Neutrophil (primary cell): Measurements from ENCODE around the gene CCR9.

Source experiments
- H3K27ac ChIP-seq: fragments of 200-600 bp; sonication (generic); 2 replicates; pipeline ENCODE4 v1.5.1; 2016; ENCODE audit warnings: mild to moderate bottlenecking, moderate library complexity
- H3K27me3 ChIP-seq: fragments of 200-600 bp; sonication (generic); 2 replicates; pipeline ENCODE4 v1.6.0; 2016; ENCODE audit warnings: mild to moderate bottlenecking
- H3K36me3 ChIP-seq: fragments of 200-600 bp; sonication (generic); 2 replicates; pipeline ENCODE4 v1.5.1; 2017
- H3K4me1 ChIP-seq, 2 experiments: fragments of 200-600 bp in 1 of 2; sonication (generic) in 1 of 2; 1 replicate in 1 of 2; 2 replicates in 1 of 2; pipeline versions ENCODE4 v1.5.1 to v1.6.1; 2013 to 2016; ENCODE audit warnings: low read depth in 1 of 2, low read length in 1 of 2, mild to moderate bottlenecking in 1 of 2, moderate library complexity in 1 of 2; ENCODE audit not compliant: control insufficient read depth in 1 of 2, insufficient read depth in 1 of 2
- H3K4me3 ChIP-seq, 2 experiments: fragments of 200-600 bp in 1 of 2; sonication (generic) in 1 of 2; 1 replicate in 1 of 2; 2 replicates in 1 of 2; pipeline ENCODE4 v1.5.1; 2013 to 2016; ENCODE audit warnings: low read depth in 1 of 2, low read length in 1 of 2, mild to moderate bottlenecking in 1 of 2, moderate library complexity in 1 of 2
- H3K9me3 ChIP-seq: fragments of 200-600 bp; sonication (generic); 2 replicates; pipeline ENCODE4 v1.5.1; 2016
- CTCF ChIP-seq: fragments of 200-600 bp; sonication (generic); IDR thresholded peaks from 2 replicates; pipeline ENCODE4 v1.5.1; 2016; ENCODE audit warnings: antibody characterized with exemption

CCR9 gene

GRCh38 chr3:45927881-45928280 lies 41.5 kb downstream of the CCR9 start:
- no peak overlapping the region for H3K4me3 ChIP-seq
- peaks cover 23% of the 10 kb centered on the region for H3K36me3 ChIP-seq
- peaks cover 11 to 13% of the 10 kb centered on the region in 2 experiments for H3K4me1 ChIP-seq
- no peak overlapping the region for H3K27ac ChIP-seq
- H3K27me3 ChIP-seq, result no peaks in the 10 kb centered on the region
- no peak for TF ChIP-seq CTCF
- no peaks in the 10 kb centered on the region for H3K9me3 ChIP-seq

GRCh38 chr3:45929042-45929679 lies 42.8 kb downstream of the CCR9 start:
- Histone ChIP-seq H3K9me3 (no peaks in the 10 kb centered on the region), H3K4me3 (no peak overlapping the region), H3K36me3 (peaks cover 12% of the 10 kb centered on the region), H3K27ac (no peak overlapping the region), H3K4me1 (peaks cover 11 to 13% of the 10 kb centered on the region in 2 experiments), H3K27me3 (no peaks in the 10 kb centered on the region)
- TF ChIP-seq CTCF, result no peak

DNA sequence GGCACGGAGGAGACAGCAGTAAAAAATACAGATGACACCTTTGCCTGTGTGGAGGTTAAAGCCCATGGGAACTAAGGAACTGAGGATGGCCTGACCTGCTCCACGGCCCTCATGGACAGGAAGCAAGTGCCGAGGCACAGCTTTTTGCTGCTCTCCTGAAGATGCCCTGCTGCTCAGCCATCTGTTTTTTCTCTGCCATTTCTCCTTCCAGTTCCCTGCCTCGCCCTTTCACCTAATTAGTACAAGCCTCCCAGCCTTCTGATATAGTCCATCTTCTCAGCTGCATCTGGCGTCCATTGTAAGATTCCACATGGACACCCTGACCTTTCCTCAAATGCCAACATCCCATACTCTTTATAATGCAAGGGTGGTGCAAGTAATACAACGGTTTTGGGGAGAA lies 45.2 kb downstream of the CCR9 start:
- Histone ChIP-seq H3K9me3 (no peaks in the 10 kb centered on the region), H3K4me1 (peaks cover 11 to 13% of the 10 kb centered on the region in 2 experiments), H3K27me3 (no peaks in the 10 kb centered on the region), H3K4me3 (no peak overlapping the region), H3K27ac (peak overlapping the region; percentile 43), H3K36me3 (peaks cover 12% of the 10 kb centered on the region)
- TF ChIP-seq CTCF, result no peak

DNA sequence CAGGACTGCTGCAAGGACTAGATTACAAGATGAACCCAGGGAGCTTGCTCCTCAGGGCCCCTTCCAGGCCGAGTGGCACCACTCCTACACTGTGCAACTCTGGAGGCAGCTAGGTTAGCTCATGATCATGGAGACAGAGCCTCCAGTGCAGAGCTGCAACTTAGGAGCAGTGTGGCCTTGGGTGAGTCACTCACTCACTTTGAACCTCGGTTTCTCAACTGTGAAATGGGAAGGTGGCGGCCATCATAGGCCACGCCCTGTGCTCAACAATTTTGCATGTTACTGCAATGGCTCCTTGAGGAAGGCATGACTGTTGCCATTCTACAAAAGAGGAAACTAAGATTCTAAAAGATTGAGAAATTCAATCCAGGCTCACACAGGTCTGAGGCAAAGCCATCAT lies 45.8 kb downstream of the CCR9 start:
- Histone ChIP-seq H3K4me1 (peaks cover 11 to 13% of the 10 kb centered on the region in 2 experiments), H3K27ac (peak overlapping the region; percentile 43), H3K9me3 (no peaks in the 10 kb centered on the region), H3K27me3 (no peaks in the 10 kb centered on the region), H3K36me3 (peaks cover 12% of the 10 kb centered on the region), H3K4me3 (no peak overlapping the region)
- TF ChIP-seq CTCF, result no peak

- peaks cover 7% of the 10 kb centered on the region for H3K36me3 ChIP-seq
Observed at GRCh38 chr3:45933591-45933990, 47.2 kb downstream of the CCR9 start.

More at GRCh38 chr3:45933591-45933990, 47.2 kb downstream of the CCR9 start:
- no peak for TF ChIP-seq CTCF
- Histone ChIP-seq H3K4me1 (peaks cover 11 to 13% of the 10 kb centered on the region in 2 experiments), H3K27me3 (no peaks in the 10 kb centered on the region), H3K4me3 (no peak overlapping the region), H3K27ac (no peak overlapping the region), H3K9me3 (no peaks in the 10 kb centered on the region)
